SK-MEL-5 (cell line): Measurements from ENCODE around the gene MEPCE. TPM values are rescaled to one million over a fixed set of nuclear protein-coding genes. Genes with fewer than 3 reads are reported as not detected.
"Not testable (repeated sequence)": the region's sequence is repeated elsewhere in the genome, so short reads cannot be mapped to it uniquely, and the experiment has no call there.

Source experiments
- DNase-seq: peaks from one replicate; pipeline ENCODE4 v3.0.0-alpha.2; 2016; ENCODE audit warnings: low read depth, low spot score
- in situ Hi-C: cut with HindIII; loops from 2 replicates; pipeline ENCODE4 v1.10.0; 2016; ENCODE audit warnings: low sequenced_read_pairs, high pct_unique_total_duplicates, low pct_unique_long_range_greater_than_20kb
- total RNA-seq: library from RNA; depleted of rRNA; stranded (reverse); fragments of >200 nt; shearing (Covaris generic); gene quantifications from 2 replicates; pipeline ENCODE4 v1.2.3, GENCODE V29; 2014

MEPCE gene
- total RNA-seq, 1 experiment from 2014 or later, result 48.2 TPM

- no peak for DNase-seq
- in situ Hi-C loops, result no loop called here
These were observed 1.1 kb downstream of the MEPCE start for GRCh38 chr7:100430493-100431285.

DNA sequence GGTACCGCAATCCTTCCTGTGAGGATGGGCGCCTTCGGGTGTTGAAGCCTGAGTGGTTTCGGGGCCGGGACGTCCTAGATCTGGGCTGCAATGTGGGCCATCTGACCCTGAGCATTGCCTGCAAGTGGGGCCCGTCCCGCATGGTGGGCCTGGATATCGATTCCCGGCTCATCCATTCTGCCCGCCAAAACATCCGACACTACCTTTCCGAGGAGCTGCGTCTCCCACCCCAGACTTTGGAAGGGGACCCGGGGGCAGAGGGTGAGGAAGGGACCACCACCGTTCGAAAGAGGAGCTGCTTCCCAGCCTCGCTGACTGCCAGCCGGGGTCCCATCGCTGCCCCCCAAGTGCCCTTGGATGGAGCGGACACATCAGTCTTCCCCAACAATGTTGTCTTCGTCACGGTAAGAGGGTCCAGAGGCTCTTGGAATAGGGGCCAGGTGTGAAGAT is 1.7 kb downstream of the MEPCE start:
- DNase-seq, result no peak
- in situ Hi-C loops, result no loop called here

DNA sequence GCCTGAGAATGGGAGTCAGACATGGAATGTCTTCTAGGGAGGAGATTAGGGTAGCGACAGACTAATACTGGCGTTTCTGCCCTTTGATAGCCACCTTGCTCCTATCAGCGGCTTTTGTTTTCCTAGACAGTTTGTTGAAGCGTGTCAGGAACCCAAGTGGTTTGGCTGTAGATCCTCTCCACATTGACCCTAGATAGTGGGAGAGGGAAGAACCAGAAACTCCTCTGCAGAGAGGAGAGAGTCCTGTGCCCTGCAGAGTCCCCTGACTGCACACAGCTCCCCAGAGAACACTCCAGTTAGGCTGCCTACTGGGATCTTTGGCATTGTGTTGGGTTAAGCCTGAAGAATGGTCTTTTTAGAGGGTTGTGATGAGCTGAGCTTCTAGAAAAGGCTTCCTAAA is 2.4 kb downstream of the MEPCE start:
- in situ Hi-C loops, result no loop called here
- no peak for DNase-seq

DNA sequence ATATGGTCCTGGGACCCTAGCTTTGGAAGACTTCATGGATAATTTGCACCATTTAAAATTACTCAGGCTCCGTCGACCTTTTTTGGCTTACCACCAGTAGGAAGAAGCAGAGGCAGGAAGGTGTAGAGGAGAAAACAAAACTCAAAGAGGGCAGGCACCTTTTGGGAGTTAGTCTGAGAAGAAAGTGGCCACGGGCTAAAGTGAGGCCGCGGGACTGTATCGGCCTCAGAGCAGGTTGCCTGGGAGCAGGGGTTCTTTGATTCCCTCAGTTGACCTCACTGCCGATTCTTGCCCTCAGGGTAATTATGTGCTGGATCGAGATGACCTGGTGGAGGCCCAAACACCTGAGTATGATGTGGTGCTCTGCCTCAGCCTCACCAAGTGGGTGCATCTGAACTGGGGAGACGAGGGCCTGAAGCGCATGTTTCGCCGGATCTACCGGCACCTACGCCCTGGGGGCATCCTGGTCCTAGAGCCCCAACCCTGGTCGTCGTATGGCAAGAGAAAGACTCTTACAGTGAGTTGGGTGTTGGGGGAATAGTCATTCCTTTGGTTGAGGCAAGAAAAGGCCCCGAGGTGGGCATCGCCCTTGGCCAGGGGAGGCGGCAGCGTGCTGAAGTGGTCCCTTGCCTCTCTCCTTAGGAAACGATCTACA is 3.1 kb downstream of the MEPCE start:
- DNase-seq, result no peak
- in situ Hi-C loops, result no loop called here

DNA sequence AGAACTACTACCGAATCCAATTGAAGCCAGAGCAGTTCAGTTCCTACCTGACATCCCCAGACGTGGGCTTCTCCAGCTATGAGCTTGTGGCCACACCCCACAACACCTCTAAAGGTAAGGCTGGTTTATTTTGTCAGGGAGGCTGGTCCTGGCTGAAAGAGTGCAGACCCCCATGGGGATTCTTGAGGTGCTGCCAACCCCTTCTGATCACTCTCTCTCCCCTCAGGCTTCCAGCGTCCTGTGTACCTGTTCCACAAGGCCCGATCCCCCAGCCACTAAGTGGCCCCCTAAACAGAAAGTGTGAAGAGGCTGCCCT is 3.6 kb downstream of the MEPCE start:
- no peak for DNase-seq
- in situ Hi-C loops, result no loop called here

- in situ Hi-C loops, result no loop called here
- DNase-seq, result no peak
These were observed 4.1 kb downstream of the MEPCE start for GRCh38 chr7:100433592-100434296.

- DNase-seq, result no peak
- in situ Hi-C loops, result no loop called here
These were observed 4.9 kb downstream of the MEPCE start for GRCh38 chr7:100434297-100435144.

GRCh38 chr7:100435401-100436304 is 6.0 kb downstream of the MEPCE start:
- no peak for DNase-seq
- in situ Hi-C loops, result no loop called here

- in situ Hi-C loops, result no loop called here
- DNase-seq, result no peak
These were observed 7.8 kb downstream of the MEPCE start for GRCh38 chr7:100437150-100438100.

DNA sequence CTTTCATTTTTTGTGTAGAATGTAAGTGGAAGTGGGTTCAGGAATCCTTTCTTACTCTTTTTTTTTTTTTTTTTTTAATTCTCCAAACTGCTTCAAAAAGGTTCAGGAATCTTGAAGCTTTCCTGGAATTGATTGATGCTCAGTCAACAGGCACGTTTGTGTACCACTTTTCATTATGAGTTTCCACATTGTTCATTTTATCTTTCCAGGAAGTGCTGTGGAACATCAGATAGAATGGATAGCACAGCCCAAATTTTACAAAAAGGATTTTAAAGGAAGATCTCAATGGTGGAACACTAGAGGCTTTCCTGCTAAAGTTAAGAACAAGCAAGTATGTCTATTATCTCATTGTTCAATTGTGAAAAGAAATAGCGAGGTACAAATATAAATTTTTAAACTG is 8.5 kb downstream of the MEPCE start:
- in situ Hi-C loops, result no loop called here
- DNase-seq, result no peak

DNA sequence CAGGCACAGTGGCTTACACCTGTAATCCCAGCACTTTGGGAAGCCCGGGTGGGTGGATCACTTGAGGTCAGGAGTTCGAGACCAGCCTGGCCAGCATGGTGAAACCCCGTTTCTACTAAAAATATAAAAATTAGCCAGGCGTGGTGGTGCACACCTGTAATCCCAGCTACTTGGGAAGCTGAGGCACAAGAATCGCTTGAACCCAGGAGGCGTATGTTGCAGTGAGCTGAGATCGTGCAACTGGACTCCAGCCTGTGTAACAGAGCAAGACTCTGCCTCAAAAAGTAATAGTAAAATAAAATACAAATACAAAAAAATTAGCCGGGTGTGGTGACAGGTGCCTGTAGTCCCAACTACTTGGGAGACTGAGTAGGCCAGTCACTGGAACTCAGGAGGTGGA is 9.1 kb downstream of the MEPCE start:
- DNase-seq, in situ Hi-C loops: not testable (repeated sequence)

GRCh38 chr7:100439244-100439643 is 9.6 kb downstream of the MEPCE start:
- DNase-seq, in situ Hi-C loops: not testable (repeated sequence)

DNA sequence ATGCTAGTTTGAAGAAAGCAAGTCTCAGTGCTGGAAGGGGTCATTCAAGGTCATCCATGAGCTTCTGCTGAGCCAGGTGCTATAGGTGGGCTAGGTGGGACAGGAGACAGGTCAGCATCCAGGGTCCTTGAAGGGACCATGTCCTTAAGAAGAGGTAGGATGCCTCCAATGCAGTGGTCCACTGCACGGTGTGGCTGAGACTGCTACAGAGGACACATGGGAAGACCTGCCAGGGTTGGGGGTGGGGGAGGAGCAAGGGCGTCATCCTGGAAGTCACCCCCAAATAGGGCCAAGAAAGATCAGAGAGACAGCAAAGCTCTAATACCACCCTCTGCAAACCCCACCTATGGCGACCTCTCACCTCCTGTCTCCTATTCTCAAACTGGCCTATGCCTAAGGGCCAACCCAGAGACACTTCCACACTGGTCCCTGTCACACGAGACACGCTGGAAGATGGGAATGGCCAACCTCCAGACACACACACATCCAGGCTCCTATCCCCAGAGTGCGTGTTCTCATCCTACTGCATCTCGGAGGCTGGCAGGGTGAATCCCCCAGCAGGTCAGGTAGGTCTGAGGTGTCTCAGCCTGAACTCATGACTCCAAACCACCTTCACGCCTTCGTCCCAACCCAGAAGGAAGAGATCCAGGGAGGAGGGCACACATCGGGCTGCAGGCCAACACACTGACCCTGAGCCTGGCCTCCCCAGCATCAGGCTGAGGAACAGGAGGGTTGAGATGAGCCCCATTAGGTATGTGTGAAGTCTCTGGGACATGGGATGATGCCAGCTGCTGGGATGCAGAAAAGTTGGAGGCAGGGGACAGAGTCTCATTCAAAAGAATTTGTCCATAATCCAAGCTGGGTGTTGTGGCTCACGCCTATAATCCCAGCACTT is 12.3 kb downstream of the MEPCE start:
- in situ Hi-C loops, result no loop called here
- no peak for DNase-seq

GRCh38 chr7:100443096-100443840 is 13.6 kb downstream of the MEPCE start:
- in situ Hi-C loops, result no loop called here
- DNase-seq, result no peak
